Measurements from ENCODE around the gene NOXO1.
"Not testable (repeated sequence)": the region's sequence is repeated elsewhere in the genome, so short reads cannot be mapped to it uniquely, and the experiment has no call there.

The NOXO1 gene

DNA sequence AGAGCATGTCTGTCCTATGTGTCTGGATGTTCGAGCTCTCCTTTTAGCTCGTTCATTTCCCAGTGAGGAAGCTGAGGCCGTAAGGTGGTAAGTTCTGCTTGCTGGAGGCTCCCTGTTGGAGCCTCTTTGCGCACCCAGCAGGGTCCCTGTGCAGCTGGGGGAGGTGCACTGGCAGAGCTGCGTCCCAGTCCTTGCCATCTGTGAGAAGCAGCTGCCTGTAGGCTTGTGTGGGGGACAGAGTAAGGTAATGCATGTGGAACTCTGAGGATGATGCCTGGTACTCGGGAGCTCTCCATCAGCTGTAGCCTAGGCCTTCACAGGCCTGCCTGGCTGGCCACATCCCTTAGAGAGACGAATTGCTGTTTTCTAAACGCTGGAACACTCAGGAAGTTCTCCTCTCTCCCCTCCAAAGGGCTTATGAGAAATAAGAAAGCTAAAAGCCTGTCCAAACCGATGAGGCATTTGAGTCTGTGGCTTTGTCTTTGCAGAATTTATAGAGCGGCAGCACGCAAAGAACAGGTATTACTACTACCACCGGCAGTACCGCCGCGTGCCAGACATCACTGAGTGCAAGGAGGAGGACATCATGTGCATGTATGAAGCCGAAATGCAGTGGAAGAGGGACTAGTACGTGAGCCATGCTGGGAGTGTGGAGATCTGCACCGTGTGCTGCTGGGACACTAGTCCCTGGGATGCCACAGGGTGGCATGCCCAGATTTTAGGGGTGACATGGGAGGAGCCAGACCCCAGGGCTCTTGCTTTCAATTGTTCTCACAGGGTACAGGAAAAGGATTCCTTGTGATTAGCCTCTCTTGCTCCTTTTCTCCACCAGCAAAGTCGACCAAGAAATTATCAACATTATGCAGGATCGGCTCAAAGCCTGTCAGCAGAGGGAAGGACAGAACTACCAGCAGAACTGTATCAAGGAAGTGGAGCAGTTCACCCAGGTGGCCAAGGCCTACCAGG lies 20.3 kb downstream of the NOXO1 start:
- no peak for TF ChIP-seq CTCF (IDR thresholded peaks at IDR 0.05; ENCODE audit: borderline replicate concordance, control extremely low read depth, extremely low read depth, insufficient read depth, missing control alignments)
- no peak for DNase-seq (ENCODE audit: low spot score)
- in situ Hi-C loops (cut with MboI; ENCODE audit: low sequenced_read_pairs, unreplicated experiment): no loop called here

DNA sequence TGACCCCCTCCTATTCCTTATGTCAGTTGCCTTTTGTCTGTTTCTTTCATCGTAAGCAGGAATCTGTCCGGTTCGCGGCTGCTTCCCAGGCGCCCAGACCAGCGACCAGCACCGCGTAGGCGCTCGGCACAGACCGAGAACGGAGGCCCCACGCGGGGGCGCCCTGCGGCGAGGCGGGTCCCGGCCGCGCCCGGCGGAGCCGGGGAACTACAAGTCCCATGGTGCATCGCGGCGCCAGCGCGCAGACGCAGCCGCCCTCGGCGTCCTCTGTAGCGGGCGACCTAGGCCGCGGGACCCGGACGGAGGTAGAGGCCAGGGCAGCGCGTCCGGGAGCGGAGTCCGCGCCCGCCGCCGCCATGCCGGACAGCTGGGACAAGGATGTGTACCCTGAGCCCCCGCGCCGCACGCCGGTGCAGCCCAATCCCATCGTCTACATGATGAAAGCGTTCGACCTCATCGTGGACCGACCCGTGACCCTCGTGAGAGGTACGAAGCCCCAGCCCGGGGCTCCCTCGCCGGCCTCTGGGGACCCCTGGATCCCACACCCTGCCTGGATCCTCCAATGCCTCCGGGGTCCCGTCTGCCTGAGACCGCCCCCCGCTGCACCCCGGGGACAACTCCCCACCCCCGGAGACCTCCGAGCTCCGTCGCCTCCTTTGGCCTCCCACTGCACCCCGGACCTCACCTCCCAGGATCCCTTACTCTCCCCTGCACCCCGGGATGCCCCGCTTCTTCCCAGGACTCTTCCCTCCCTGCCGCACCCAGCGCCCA lies 21.8 kb downstream of the NOXO1 start, which contains the start of gene NDUFB10:
TSS of gene NDUFB10 (plus strand) at position 270 of the 771 bp plus-strand sequence. CDS start at position 357, 87 bp downstream.
- peak; percentile 78 for TF ChIP-seq CTCF (IDR thresholded peaks at IDR 0.05; ENCODE audit: borderline replicate concordance, control extremely low read depth, extremely low read depth, insufficient read depth, missing control alignments)
- peak; percentile 94 for DNase-seq (ENCODE audit: low spot score)
- in situ Hi-C loops (cut with MboI; ENCODE audit: low sequenced_read_pairs, unreplicated experiment): no loop called here

- in situ Hi-C loops (cut with MboI; ENCODE audit: low sequenced_read_pairs, unreplicated experiment): no loop called here
- no peak for DNase-seq (ENCODE audit: low spot score)
- TF ChIP-seq CTCF (IDR thresholded peaks at IDR 0.05; ENCODE audit: borderline replicate concordance, control extremely low read depth, extremely low read depth, insufficient read depth, missing control alignments): no peak
Observed at GRCh38 chr16:1958715-1959268, 22.5 kb downstream of the NOXO1 start.

DNA sequence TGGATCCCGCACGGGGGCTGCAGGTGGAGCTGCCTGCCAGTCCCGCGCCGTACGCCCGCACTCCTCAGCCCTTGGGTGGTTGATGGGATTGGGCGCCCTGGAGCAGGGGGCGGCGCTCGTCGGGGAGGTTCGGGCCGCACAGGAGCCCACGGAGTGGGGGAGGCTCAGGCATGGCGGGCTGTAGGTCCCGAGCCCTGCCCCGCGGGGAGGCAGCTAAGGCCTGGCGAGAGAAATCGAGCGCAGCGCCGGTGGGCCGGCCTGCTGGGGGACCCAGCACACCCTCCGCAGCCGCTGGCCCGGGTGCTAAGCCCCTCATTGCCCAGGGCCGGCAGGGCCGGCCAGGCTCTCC lies 23.2 kb downstream of the NOXO1 start:
- in situ Hi-C loops (cut with MboI; ENCODE audit: low sequenced_read_pairs, unreplicated experiment): not testable (repeated sequence)

DNA sequence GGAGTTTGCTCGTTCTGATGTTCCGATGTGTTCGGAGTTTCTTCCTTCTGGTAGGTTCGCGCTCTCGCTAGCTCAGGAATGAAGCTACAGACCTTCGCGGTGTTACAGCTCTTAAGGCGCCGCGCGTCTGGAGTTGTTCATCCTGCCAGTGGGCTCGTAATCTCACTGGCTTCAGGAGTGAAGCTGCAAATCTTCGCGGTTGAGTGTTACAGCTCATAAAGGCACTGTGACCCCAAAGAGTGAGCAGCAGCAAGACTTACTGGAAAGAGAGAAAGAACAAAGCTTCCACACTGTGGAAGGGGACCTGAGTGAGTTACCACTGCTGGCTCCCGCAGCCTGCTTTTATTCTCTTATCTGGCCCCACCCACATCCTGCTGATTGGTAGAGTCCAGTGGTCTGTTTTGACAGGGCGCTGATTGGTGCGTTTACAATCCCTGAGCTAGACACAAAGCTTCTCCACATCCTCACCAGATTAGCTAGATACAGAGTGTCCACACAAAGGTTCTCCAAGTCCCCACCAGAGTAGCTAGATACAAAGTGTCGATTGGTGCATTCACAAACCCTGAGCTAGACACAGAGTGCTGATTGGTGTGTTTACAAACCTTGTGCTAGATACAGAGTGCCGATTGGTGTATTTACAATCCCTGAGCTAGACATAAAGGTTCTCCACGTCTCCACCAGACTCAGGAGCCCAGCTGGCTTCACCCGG lies 23.7 kb downstream of the NOXO1 start:
- in situ Hi-C loops (cut with MboI; ENCODE audit: low sequenced_read_pairs, unreplicated experiment); DNase-seq (ENCODE audit: low spot score): not testable (repeated sequence)

More for the DNA sequence above, 23.2 kb downstream of the NOXO1 start:
- DNase-seq (ENCODE audit: low spot score): not testable (repeated sequence)

DNA sequence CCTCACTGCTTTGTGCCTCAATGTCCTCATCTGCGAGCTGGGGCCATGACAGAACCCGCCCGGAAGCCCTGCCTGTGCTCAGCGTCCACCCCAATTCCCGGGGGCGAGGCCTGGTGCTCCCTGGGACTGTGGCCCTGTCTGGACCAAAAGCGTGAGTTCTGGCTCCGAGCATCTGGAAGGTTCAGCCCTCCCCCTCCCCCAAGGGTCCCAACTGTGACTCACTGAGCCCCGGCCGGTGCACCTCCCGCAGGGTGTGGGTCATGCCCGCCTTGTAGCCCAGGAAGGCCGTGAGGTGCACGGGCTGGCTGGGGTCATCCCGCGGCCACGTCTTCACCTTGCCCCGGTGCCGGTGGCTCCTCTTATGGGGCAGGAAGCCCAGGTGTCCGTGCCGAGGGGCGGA lies 27.5 kb downstream of the NOXO1 start:
- TF ChIP-seq CTCF (IDR thresholded peaks at IDR 0.05; ENCODE audit: borderline replicate concordance, control extremely low read depth, extremely low read depth, insufficient read depth, missing control alignments): no peak
- DNase-seq (ENCODE audit: low spot score): no peak
- in situ Hi-C loops (cut with MboI; ENCODE audit: low sequenced_read_pairs, unreplicated experiment): no loop called here

DNA sequence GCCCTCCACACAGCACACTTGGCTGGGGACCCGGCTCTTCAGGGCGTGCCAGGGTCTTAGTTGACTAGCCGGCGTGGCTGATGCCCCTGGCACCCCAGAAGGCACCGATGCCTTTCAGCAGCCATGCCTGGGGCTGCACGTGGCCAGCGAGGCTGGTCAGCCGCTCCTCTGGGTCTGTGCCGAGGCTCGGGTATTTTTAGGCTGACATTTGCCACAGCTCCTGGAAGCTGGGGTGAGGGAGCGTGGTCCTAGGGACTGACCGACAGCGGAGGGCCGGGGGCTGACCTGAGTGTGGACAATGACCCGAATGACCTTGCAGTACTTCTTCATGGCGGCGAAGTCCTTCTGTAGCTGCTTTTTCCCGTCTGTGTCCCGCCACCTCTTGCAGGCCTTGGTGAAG lies 30.7 kb downstream of the NOXO1 start:
- TF ChIP-seq CTCF (IDR thresholded peaks at IDR 0.05; ENCODE audit: borderline replicate concordance, control extremely low read depth, extremely low read depth, insufficient read depth, missing control alignments): no peak
- in situ Hi-C loops (cut with MboI; ENCODE audit: low sequenced_read_pairs, unreplicated experiment): no loop called here
- DNase-seq (ENCODE audit: low spot score): no peak

All from GM13976 (cell line).